Measurements from ENCODE around the gene DUT.

DNA sequence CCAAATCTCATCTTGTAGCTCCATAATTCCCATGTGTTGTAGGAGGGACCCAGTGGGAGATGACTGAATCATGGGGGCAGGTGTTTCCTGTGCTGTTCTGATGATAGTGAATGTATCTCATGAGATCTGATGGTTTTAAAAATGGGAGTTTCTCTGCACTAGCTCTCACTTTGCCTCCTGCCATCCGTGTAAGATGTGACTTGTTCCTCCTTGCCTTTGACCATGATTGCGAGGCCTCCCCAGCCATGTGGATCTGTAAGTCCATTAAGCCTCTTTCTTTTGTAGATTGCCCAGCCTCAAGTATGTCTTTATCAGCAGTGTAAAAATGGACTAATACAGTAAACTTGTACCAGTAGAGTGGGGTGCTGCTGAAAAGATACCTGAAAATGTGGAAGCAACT lies 44.5 kb downstream of the DUT start:
- TF ChIP-seq, protein P1, sequence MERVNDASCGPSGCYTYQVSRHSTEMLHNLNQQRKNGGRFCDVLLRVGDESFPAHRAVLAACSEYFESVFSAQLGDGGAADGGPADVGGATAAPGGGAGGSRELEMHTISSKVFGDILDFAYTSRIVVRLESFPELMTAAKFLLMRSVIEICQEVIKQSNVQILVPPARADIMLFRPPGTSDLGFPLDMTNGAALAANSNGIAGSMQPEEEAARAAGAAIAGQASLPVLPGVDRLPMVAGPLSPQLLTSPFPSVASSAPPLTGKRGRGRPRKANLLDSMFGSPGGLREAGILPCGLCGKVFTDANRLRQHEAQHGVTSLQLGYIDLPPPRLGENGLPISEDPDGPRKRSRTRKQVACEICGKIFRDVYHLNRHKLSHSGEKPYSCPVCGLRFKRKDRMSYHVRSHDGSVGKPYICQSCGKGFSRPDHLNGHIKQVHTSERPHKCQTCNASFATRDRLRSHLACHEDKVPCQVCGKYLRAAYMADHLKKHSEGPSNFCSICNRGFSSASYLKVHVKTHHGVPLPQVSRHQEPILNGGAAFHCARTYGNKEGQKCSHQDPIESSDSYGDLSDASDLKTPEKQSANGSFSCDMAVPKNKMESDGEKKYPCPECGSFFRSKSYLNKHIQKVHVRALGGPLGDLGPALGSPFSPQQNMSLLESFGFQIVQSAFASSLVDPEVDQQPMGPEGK (CRISPR knock-in tag; IDR thresholded peaks at IDR 0.05; ENCODE audit: borderline replicate concordance) = no peak
- TF ChIP-seq SNAI2 (CRISPR knock-in tag; IDR thresholded peaks at IDR 0.05) (no peak), ZFP30 (CRISPR knock-in tag; IDR thresholded peaks at IDR 0.05) (no peak), RARB (CRISPR knock-in tag; IDR thresholded peaks at IDR 0.05) (no peak), CSDC2 (CRISPR knock-in tag; IDR thresholded peaks at IDR 0.05) (no peak), GLIS3 (CRISPR knock-in tag; IDR thresholded peaks at IDR 0.05) (no peak)
- TF ChIP-seq, protein P2, sequence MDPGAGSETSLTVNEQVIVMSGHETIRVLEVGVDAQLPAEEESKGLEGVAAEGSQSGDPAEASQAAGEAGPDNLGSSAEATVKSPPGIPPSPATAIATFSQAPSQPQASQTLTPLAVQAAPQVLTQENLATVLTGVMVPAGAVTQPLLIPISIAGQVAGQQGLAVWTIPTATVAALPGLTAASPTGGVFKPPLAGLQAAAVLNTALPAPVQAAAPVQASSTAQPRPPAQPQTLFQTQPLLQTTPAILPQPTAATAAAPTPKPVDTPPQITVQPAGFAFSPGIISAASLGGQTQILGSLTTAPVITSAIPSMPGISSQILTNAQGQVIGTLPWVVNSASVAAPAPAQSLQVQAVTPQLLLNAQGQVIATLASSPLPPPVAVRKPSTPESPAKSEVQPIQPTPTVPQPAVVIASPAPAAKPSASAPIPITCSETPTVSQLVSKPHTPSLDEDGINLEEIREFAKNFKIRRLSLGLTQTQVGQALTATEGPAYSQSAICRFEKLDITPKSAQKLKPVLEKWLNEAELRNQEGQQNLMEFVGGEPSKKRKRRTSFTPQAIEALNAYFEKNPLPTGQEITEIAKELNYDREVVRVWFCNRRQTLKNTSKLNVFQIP (CRISPR knock-in tag; IDR thresholded peaks at IDR 0.05; ENCODE audit: borderline replicate concordance, low read depth) = no peak
- TF ChIP-seq, protein P3, sequence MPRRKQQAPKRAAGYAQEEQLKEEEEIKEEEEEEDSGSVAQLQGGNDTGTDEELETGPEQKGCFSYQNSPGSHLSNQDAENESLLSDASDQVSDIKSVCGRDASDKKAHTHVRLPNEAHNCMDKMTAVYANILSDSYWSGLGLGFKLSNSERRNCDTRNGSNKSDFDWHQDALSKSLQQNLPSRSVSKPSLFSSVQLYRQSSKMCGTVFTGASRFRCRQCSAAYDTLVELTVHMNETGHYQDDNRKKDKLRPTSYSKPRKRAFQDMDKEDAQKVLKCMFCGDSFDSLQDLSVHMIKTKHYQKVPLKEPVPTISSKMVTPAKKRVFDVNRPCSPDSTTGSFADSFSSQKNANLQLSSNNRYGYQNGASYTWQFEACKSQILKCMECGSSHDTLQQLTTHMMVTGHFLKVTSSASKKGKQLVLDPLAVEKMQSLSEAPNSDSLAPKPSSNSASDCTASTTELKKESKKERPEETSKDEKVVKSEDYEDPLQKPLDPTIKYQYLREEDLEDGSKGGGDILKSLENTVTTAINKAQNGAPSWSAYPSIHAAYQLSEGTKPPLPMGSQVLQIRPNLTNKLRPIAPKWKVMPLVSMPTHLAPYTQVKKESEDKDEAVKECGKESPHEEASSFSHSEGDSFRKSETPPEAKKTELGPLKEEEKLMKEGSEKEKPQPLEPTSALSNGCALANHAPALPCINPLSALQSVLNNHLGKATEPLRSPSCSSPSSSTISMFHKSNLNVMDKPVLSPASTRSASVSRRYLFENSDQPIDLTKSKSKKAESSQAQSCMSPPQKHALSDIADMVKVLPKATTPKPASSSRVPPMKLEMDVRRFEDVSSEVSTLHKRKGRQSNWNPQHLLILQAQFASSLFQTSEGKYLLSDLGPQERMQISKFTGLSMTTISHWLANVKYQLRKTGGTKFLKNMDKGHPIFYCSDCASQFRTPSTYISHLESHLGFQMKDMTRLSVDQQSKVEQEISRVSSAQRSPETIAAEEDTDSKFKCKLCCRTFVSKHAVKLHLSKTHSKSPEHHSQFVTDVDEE (CRISPR knock-in tag; IDR thresholded peaks at IDR 0.05) = no peak
